GM12874 (cell line): ENCODE results near the gene DPM3.

Source experiments
- TF ChIP-seq, protein P1 (sequence below): IDR thresholded peaks from 2 replicates; pipeline ENCODE4 v1.5.1; 2011; ENCODE audit warnings: low read depth, mild to moderate bottlenecking, control low read depth, low read length, moderate library complexity; ENCODE audit not compliant: insufficient read depth

The DPM3 gene

DNA sequence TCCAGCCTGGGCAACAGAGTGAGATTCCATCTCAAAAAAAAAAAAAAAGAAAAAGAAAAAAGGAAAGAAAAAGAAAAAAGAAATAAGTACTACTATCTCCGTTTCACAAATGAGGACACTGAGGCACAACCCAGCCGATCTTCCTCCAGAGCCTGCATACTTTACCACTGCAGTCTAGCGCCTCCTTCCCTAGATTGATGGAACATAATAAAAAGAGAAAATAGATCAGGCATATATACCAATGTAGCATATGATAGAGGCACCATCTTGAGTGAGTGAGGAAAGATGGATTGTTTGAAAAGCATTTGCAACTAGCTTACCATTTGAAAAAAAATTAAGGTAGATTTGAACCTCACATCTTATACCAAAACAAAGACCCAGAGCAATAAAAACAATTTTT lies 5.2 kb upstream of the DPM3 start:
- TF ChIP-seq, protein P1, sequence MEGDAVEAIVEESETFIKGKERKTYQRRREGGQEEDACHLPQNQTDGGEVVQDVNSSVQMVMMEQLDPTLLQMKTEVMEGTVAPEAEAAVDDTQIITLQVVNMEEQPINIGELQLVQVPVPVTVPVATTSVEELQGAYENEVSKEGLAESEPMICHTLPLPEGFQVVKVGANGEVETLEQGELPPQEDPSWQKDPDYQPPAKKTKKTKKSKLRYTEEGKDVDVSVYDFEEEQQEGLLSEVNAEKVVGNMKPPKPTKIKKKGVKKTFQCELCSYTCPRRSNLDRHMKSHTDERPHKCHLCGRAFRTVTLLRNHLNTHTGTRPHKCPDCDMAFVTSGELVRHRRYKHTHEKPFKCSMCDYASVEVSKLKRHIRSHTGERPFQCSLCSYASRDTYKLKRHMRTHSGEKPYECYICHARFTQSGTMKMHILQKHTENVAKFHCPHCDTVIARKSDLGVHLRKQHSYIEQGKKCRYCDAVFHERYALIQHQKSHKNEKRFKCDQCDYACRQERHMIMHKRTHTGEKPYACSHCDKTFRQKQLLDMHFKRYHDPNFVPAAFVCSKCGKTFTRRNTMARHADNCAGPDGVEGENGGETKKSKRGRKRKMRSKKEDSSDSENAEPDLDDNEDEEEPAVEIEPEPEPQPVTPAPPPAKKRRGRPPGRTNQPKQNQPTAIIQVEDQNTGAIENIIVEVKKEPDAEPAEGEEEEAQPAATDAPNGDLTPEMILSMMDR, result no peak

DNA sequence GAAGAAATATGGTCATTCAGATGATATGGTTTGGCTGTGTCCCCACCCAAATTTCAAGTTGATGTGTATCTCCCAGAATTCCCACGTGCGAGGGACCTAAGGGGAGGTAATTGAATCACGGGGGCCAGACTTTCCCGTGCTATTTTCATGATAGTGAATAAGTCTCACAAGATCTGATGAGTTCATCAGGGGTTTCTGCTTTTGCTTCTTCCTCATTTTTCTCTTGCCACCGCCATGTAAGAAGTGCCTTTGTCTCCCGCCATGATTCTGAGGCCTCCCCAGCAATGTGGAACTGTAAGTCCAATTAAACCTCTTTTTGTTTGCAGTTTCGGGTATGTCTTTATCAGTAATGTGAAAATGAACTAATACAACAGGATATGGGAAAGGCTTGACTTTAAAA lies 1.4 kb upstream of the DPM3 start:
- TF ChIP-seq, protein P1, result no peak

DNA sequence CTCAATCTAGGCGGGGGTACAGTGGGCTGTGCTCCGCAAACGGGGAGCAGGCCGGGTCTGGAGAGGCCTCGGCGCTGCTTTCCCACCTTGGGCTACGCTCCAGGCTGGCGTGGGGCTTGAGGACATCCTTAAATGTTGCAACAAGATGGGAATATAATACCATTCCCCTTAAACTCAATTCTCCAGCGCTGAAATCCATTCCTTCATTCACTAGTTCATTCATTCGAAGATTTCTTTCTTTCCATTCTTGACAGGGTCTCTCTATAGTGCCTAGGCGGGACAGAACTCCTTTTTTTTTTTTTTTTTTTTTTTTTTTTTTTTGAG lies 261 bp upstream of the DPM3 start:
- TF ChIP-seq, protein P1, result no peak

DNA sequence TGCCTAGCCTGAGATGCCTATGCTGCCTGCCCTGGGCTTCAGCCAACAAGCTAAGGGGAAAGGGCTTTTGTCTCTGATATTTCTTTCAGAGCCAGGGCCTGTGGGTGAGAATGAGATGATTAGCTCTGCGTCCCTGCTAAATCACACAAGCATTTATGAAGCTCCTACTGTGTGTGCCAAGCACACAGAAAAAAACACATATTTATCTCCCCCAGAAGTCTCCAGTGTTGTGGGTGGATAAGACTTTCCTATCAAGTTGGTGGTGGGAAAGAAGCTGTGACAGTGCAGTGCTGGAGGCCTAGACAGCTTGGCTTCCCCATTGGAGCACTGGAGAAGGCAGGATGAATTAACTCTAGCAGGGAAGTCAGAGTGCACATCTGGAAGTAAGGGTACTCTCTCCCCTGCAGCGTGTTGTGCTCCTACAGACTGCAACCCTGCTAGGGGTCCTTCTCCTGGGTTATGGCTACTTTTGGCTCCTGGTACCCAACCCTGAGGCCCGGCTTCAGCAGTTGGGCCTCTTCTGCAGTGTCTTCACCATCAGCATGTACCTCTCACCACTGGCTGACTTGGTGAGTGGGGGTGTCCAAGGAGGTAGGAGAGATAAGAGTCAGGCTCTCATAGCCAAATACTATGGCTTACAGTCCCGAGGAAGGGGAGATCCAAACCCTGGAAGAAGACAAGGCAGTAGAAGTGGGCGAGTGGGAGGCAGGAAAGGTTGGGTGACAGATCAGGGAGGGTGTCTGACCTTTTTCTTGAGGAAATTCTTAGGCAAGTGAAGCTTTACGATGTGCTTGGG lies 3.0 kb downstream of the DPM3 start:
- TF ChIP-seq, protein P1, result no peak

DNA sequence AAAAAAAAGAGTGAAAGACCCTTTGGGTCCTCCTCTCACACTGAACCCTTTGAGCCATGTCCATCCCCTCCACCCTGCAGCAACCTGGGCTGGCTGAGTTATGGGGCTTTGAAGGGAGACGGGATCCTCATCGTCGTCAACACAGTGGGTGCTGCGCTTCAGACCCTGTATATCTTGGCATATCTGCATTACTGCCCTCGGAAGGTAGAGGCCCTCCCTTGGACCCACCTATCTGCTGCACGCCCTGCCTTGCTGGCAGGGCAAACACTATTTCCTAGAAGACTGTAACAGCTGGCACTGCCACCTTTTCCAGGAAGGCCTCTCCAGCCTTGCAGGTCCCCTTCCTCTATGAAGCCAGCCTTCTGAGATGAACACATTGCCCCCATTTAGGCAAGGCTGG lies 3.6 kb downstream of the DPM3 start:
- TF ChIP-seq, protein P1, result no peak

DNA sequence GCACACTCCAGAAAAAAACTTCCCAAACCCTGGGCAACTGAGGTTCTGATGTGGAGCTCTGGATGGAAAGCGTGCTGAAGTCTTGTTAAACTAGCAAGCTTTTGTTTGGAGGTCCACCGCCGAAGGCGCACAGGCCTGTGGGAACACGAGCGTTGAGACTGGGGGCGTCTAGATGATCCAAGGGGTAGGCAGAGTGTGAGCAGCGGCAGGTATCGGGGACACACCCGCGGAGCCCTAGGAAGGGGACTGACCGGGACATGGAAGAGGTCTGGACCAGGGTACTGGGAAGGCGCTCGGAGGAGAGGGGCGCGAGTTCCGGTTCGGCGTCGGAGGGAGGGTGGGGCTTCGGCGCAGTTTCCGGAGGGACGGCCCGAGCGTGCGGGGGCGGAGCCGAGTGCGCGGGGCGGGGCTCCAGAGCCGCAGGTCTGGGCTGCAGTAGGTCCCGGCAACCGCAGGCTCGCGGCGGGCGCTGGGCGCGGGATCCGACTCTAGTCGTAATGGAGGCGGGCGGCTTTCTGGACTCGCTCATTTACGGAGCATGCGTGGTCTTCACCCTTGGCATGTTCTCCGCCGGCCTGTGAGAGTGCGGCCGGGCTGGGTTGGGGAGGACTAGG lies 4.8 kb downstream of the DPM3 start, which contains the start of gene SLC50A1:
SLC50A1 (plus strand) TSS at position 438 of the 614 bp plus-strand sequence; CDS start at position 498, 60 bp downstream.
- TF ChIP-seq, protein P1, result no peak

DNA sequence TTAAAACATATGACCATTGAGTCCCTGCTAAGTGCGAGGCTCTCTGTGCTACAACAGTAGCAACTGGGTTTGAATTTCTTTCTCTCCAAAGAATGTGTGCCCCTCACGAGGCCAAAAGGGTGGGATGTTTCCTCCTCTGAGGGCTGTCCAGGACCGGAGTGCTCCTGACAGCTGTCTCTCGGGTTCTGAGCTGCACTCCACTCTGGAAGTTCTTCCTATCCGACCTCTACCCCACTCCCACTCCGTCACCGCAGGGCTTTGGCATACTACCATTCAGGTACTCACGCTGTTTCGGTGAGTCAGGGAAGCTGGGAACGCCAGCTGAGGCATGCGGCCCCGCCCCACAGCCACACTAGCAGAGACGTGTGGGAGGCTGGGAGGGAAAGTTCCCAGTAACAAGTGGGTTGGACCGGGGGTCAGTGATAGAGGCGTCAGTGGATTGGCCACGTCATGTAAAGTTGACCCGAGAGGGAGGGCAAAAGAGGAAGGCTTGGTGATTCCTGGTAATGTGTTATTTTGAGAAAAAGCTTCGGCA lies 5.4 kb downstream of the DPM3 start:
- TF ChIP-seq, protein P1, result no peak
